Measurements from ENCODE around the gene ZYX. TPM values are rescaled to one million over a fixed set of nuclear protein-coding genes. Genes with fewer than 3 reads are reported as not detected.

ZYX gene
- total and polyA plus RNA-seq, 2 experiments from 2014 or later, result 31.8 to 202 TPM

DNA sequence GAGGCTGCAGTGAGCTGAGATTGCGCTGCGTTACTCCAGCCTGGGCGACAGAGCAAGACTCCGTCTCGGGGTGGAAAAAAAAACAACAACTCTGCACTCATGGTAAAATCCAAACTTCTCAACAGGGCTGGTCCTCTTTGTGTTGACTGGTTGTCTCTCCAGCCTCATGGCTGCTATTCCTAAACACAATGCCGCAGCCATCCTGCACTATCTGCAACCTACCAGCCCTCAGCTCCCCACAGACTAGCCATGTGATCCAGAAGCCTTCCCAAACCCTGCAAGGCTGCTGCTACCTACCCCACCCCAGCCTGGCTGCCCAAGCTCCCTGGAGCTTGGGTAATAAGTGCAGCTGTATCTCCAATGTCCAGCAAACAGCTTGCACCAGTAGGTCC lies 11.7 kb downstream of the ZYX start:
- H3K27me3 ChIP-seq, result no peaks in the 10 kb centered on the region
- H4K20me1 ChIP-seq (ENCODE audit: insufficient read depth, poor library complexity, severe bottlenecking), result peaks cover 5% of the 10 kb centered on the region
- H3K4me1 ChIP-seq (ENCODE audit: insufficient read depth), result peaks cover 35% of the 10 kb centered on the region
- H2AFZ ChIP-seq, result no peak overlapping the region
- peak overlapping the region; percentile 37 for H3K4me2 ChIP-seq
- no peaks in the 10 kb centered on the region for H3K9me3 ChIP-seq (ENCODE audit: low read depth)
- H3K36me3 ChIP-seq (replicated peaks; ENCODE audit: insufficient read depth, low read depth), result no peaks in the 10 kb centered on the region
- no peak overlapping the region for H3K4me3 ChIP-seq
- TF ChIP-seq, protein P1, sequence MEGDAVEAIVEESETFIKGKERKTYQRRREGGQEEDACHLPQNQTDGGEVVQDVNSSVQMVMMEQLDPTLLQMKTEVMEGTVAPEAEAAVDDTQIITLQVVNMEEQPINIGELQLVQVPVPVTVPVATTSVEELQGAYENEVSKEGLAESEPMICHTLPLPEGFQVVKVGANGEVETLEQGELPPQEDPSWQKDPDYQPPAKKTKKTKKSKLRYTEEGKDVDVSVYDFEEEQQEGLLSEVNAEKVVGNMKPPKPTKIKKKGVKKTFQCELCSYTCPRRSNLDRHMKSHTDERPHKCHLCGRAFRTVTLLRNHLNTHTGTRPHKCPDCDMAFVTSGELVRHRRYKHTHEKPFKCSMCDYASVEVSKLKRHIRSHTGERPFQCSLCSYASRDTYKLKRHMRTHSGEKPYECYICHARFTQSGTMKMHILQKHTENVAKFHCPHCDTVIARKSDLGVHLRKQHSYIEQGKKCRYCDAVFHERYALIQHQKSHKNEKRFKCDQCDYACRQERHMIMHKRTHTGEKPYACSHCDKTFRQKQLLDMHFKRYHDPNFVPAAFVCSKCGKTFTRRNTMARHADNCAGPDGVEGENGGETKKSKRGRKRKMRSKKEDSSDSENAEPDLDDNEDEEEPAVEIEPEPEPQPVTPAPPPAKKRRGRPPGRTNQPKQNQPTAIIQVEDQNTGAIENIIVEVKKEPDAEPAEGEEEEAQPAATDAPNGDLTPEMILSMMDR (IDR thresholded peaks at IDR 0.05; ENCODE audit: poor library complexity), result no peak
- no peak for TF ChIP-seq EZH2phosphoT487 (IDR thresholded peaks at IDR 0.05; ENCODE audit: low read depth, severe bottlenecking, unreplicated experiment)
- no peak for TF ChIP-seq EZH2 (IDR thresholded peaks at IDR 0.05; ENCODE audit: borderline replicate concordance)
- H3K79me2 ChIP-seq, result no peaks in the 10 kb centered on the region
- no peak overlapping the region for H3K27ac ChIP-seq
- 95% methylated on average over 6 of the region's 6 CpGs for WGBS (ENCODE audit: low lambda C conversion rate, missing lambda C conversion rate)
- no peak for DNase-seq (ENCODE audit: low spot score)
- H3K9me2 ChIP-seq (replicated peaks; ENCODE audit: insufficient read depth), result no peaks in the 10 kb centered on the region

DNA sequence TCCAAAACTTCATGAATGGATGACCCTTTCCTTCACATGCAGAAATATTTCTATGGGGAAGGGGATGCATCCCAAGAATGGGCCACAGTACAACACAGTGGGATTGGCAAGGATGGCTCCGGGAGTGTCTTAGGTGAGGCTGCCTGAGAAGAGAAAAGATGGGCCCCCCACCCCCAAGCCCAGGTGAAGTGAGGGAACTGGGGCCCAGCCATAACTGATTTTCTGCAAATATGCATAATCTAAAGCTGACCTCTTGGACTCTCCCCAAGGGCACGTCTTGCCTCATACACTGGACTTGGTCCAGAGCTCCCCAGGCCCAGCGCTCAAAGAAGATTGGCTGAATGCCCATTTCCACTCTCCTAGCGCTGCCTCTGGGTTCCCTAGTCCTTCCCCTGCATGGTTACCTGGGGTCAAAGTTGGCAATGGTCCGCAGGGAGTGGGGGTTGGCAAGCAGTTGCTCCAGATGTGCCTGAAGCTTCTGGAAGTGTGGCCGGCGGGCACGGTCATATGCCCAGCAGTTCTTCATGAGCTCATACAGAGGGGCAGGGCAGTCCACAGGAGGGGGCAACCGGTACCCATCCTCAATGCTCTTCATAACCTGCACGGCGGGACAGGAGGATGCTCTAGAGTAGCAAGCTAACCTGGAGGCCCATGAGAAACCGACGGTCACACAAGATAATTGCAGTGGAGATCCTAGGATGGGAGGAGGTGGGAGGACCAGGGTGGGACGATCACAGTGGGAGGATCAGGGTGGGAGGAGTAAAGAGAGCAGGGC lies 12.3 kb downstream of the ZYX start:
- no peaks in the 10 kb centered on the region for H3K27me3 ChIP-seq
- no peak overlapping the region for H3K4me3 ChIP-seq
- peak overlapping the region; percentile 37 for H3K4me2 ChIP-seq
- no peak overlapping the region for H3K27ac ChIP-seq
- WGBS (ENCODE audit: low lambda C conversion rate, missing lambda C conversion rate), result 90% methylated on average over 14 of the region's 14 CpGs
- DNase-seq (ENCODE audit: low spot score), result peak; percentile 77
- no peaks in the 10 kb centered on the region for H4K20me1 ChIP-seq (ENCODE audit: insufficient read depth, poor library complexity, severe bottlenecking)
- H3K79me2 ChIP-seq, result no peaks in the 10 kb centered on the region
- no peak overlapping the region for H2AFZ ChIP-seq
- no peaks in the 10 kb centered on the region for H3K9me2 ChIP-seq (replicated peaks; ENCODE audit: insufficient read depth)
- H3K4me1 ChIP-seq (ENCODE audit: insufficient read depth), result peaks cover 35% of the 10 kb centered on the region
- H3K9me3 ChIP-seq (ENCODE audit: low read depth), result no peaks in the 10 kb centered on the region
- TF ChIP-seq EZH2phosphoT487 (IDR thresholded peaks at IDR 0.05; ENCODE audit: low read depth, severe bottlenecking, unreplicated experiment), result no peak
- TF ChIP-seq, protein P1 (IDR thresholded peaks at IDR 0.05; ENCODE audit: poor library complexity), result no peak
- no peaks in the 10 kb centered on the region for H3K36me3 ChIP-seq (replicated peaks; ENCODE audit: insufficient read depth, low read depth)

DNA sequence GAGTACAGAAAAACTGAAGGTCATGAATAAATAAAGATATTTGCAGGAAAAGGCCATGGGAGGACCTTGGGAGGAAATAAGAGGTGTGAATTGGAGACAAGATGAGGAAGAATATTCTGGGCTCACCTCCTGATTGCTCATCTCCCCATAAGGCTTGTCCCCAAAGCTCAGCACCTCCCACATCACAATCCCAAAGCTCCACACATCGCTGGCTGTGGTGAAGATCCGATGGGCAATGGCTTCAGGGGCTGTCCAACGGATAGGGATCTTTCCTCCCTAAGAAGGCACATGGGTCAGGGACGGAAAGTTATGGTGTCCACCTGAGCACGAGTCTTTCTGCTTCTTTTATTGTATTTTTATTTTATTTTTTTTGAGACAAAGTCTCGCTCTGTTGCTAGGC lies 12.9 kb downstream of the ZYX start:
- Histone ChIP-seq H3K9me2 (replicated peaks; ENCODE audit: insufficient read depth) (no peaks in the 10 kb centered on the region), H3K79me2 (no peaks in the 10 kb centered on the region), H3K4me2 (no peak overlapping the region), H3K4me3 (no peak overlapping the region), H3K9me3 (ENCODE audit: low read depth) (no peaks in the 10 kb centered on the region), H3K27ac (no peak overlapping the region), H3K36me3 (replicated peaks; ENCODE audit: insufficient read depth, low read depth) (no peaks in the 10 kb centered on the region), H4K20me1 (ENCODE audit: insufficient read depth, poor library complexity, severe bottlenecking) (no peaks in the 10 kb centered on the region), H3K27me3 (no peaks in the 10 kb centered on the region), H3K4me1 (ENCODE audit: insufficient read depth) (peaks cover 35% of the 10 kb centered on the region), H2AFZ (no peak overlapping the region)
- 95% methylated on average over 6 of the region's 6 CpGs for WGBS (ENCODE audit: low lambda C conversion rate, missing lambda C conversion rate)
- DNase-seq (ENCODE audit: low spot score), result no peak
- no peak for TF ChIP-seq EZH2 (IDR thresholded peaks at IDR 0.05; ENCODE audit: borderline replicate concordance)
- TF ChIP-seq, protein P1 (IDR thresholded peaks at IDR 0.05; ENCODE audit: poor library complexity), result no peak
- TF ChIP-seq EZH2phosphoT487 (IDR thresholded peaks at IDR 0.05; ENCODE audit: low read depth, severe bottlenecking, unreplicated experiment), result no peak
